NCI-H1105 treated with DMSO at 0.1 percent for 48 hours (cell line): ENCODE measurements around the gene DIPK1B.

Source experiments
- DNase-seq: peaks from one replicate; lab custom pipeline; 2025; lab: John Stamatoyannopoulos, UW

The DIPK1B gene

GRCh38 chr9:136739509-136739908 is 27.1 kb downstream of the DIPK1B start:
- no peak for DNase-seq

- no peak for DNase-seq
Measured at GRCh38 chr9:136740069-136740468, 27.7 kb downstream of the DIPK1B start.

GRCh38 chr9:136740491-136740890 is 28.1 kb downstream of the DIPK1B start:
- DNase-seq, result no peak

GRCh38 chr9:136740971-136741882 is 28.9 kb downstream of the DIPK1B start:
- DNase-seq, result no peak

- no peak for DNase-seq
Measured at GRCh38 chr9:136741883-136742571, 29.7 kb downstream of the DIPK1B start.

- DNase-seq, result peak; percentile 4
Measured at GRCh38 chr9:136742591-136743391, 30.4 kb downstream of the DIPK1B start, which contains the start of gene LCN10. Gene LCN10 (minus strand): TSS chr9:136742940. CDS start chr9:136742903, 37 bp downstream.

GRCh38 chr9:136743639-136744211 is 31.4 kb downstream of the DIPK1B start:
- no peak for DNase-seq

GRCh38 chr9:136744773-136745172 is 32.4 kb downstream of the DIPK1B start:
- DNase-seq, result no peak

- no peak for DNase-seq
Measured at GRCh38 chr9:136745389-136746154, 33.2 kb downstream of the DIPK1B start.

GRCh38 chr9:136746155-136746490 is 33.8 kb downstream of the DIPK1B start:
- DNase-seq, result no peak

GRCh38 chr9:136746621-136747020 is 34.2 kb downstream of the DIPK1B start:
- no peak for DNase-seq

- no peak for DNase-seq
Measured at GRCh38 chr9:136747161-136748060, 35.0 kb downstream of the DIPK1B start.

- no peak for DNase-seq
Measured at GRCh38 chr9:136748201-136748600, 35.8 kb downstream of the DIPK1B start, which contains the start of gene LCN6. Gene LCN6 (minus strand): TSS chr9:136748525. CDS start chr9:136748483, 42 bp downstream.

- no peak for DNase-seq
Measured at GRCh38 chr9:136748666-136749611, 36.6 kb downstream of the DIPK1B start.

- no peak for DNase-seq
Measured at GRCh38 chr9:136750526-136750925, 38.2 kb downstream of the DIPK1B start.

GRCh38 chr9:136751244-136751643 is 38.9 kb downstream of the DIPK1B start:
- DNase-seq, result no peak

GRCh38 chr9:136751814-136752213 is 39.4 kb downstream of the DIPK1B start:
- DNase-seq, result no peak

- no peak for DNase-seq
Measured at GRCh38 chr9:136753371-136754058, 41.1 kb downstream of the DIPK1B start.
